NK-92 (cell line): ENCODE results near the gene SH3PXD2B.

ENCODE experiments used
- DNase-seq: peaks from one replicate; lab custom pipeline; 2025; ENCODE audit not compliant: unreplicated experiment; lab: John Stamatoyannopoulos, UW

SH3PXD2B gene

DNA sequence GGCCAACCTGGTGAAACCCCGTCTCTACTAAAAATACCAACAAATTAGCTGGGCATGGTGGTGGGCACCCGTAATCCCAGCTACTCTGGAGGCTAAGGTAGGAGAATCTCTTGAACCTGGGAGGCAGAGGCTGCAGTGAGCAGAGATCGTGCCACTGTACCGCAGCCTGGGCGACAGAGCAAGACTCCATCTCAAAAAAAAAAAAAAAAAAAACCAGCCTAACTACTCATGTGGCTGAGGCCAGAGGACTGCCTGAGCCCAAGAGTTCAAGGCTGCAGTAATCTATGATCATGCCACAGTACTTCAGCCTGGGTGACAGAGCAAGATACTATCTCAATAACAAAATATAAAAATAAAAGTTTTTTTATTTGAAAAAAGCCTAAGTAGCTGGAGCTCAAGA, 174.0 kb downstream of the SH3PXD2B start:
- DNase-seq: no peak

DNA sequence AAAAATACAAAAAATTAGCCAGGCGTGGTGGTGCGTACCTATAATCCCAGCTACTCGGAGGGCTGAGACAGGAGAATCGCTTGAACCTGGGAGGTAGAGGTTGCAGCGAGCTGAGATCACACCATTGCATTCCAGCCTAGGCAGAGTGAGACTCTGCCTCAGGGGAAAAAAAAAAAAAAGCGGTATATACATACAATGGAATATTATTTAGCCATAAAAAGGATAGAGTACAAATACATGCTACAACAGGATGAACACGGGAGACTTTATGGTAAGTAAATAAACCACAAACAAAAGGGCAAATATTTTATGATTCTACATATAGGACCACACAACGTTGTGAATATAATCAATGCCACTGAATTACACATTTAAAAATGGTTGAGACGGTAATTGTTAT, 176.0 kb downstream of the SH3PXD2B start:
- DNase-seq: no peak

GRCh38 chr5:172276214-172276613, 178.1 kb downstream of the SH3PXD2B start:
- DNase-seq: no peak
